Astrocyte (in vitro differentiated cells and primary cell): ENCODE data around the gene ZNF490.

ENCODE experiments used
- CTCF ChIP-seq: IDR thresholded peaks from 2 replicates; pipeline ENCODE4 v1.5.1; 2011; ENCODE audit warnings: low read depth, mild to moderate bottlenecking, inconsistent platforms, low read length, moderate library complexity; ENCODE audit not compliant: insufficient read depth
- EZH2 ChIP-seq: IDR thresholded peaks from 2 replicates; pipeline ENCODE4 v1.6.1; 2012; ENCODE audit warnings: mild to moderate bottlenecking, low read length, inconsistent platforms; ENCODE audit not compliant: insufficient read depth

GRCh38 chr19:12657966-12658365, 47.4 kb upstream of the ZNF490 start:
- no peak for TF ChIP-seq CTCF
- no peak for TF ChIP-seq EZH2
